Lower leg skin (tissue), 4 donors: ENCODE results near the gene EFCAB9. TPM values are rescaled to one million over a fixed set of nuclear protein-coding genes. Genes with fewer than 3 reads are reported as not detected.

Experiments used
- DNase-seq, 2 donors: peaks; one replicate each; pipeline ENCODE4 v3.0.0-alpha.2; 2019; ENCODE audit warnings: low spot score in 2 of 2
- H3K4me3 ChIP-seq: fragments of 200-600 bp; sonication (generic); 2 replicates; pipeline ENCODE4 v1.5.1; 2017; ENCODE audit warnings: mild to moderate bottlenecking, low read depth; ENCODE audit not compliant: poor library complexity, severe bottlenecking
- CTCF ChIP-seq, 3 donors: fragments of 450-650 bp; IDR thresholded peaks; one replicate each; pipeline ENCODE4 v1.5.1; 2016; ENCODE audit warnings: antibody characterized with exemption in 3 of 3, mild to moderate bottlenecking in 3 of 3, moderate library complexity in 2 of 3
- POLR2A ChIP-seq, 2 donors: fragments of 450-650 bp; IDR thresholded peaks; one replicate each; pipeline ENCODE4 v1.6.1; 2016 to 2017; ENCODE audit warnings: antibody characterized with exemption in 2 of 2, mild to moderate bottlenecking in 1 of 2, moderate library complexity in 1 of 2
- WGBS, 2 donors: methylation state at CpG; one replicate each; pipeline ENCODE4 v1.1.5; 2018; 5-methylcytosine and 5-hydroxymethylcytosine counted together
- intact Hi-C: fragments of 100-400 bp; cut with DNase I; formaldehyde crosslinking; loops from one replicate; pipeline ENCODE4 v1.15.0; 2023; ENCODE audit warnings: low total_unique reads
- total RNA-seq, 4 donors: library from RNA; depleted of rRNA; stranded (reverse); fragments of >200 nt; gene quantifications; one replicate each; pipeline ENCODE4 v1.1.0, GENCODE V29; 2016

Gene EFCAB9
- total RNA-seq, 4 donors from 2014 or later = not detected

GRCh38 chr5:172238334-172238733, 44.4 kb downstream of the EFCAB9 start:
- no peak overlapping the region for H3K4me3 ChIP-seq
- whole genome bisulfite sequencing, 2 donors = 50 to 53% methylated on average over 1 of the region's 1 CpG
- DNase-seq = no peak
- intact Hi-C loops = no loop called here
- TF ChIP-seq CTCF (IDR thresholded peaks at IDR 0.05) = no peak
- TF ChIP-seq POLR2A (IDR thresholded peaks at IDR 0.05) = no peak

DNA sequence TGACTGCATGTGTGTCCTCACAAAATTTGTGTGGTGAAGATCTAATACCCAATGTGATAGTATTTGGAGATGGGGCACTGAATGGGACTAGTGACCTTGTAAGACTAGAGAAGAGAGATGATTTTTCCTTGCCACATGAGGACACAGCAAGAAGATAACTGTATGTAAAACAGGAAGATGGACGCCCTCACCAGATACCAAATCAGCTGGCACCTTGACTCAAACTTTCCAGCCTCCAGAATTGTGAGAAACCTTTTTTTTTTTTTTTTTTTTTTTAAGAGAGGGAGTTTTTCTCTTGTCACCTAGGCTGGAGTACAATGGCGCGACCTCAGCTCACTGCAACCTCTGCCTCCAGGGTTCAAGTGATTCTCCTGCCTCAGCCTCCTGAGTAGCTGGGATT, 49.3 kb downstream of the EFCAB9 start:
- H3K4me3 ChIP-seq = no peak overlapping the region
- WGBS, 2 donors = 94 to 97% methylated on average over 3 of the region's 3 CpGs
- intact Hi-C loops = no loop called here
- no peak for TF ChIP-seq POLR2A (IDR thresholded peaks at IDR 0.05)
- no peak for TF ChIP-seq CTCF (IDR thresholded peaks at IDR 0.05)
- DNase-seq = no peak

GRCh38 chr5:172245046-172245445, 51.1 kb downstream of the EFCAB9 start:
- intact Hi-C loops = no loop called here
- 86 to 98% methylated on average over 2 of the region's 2 CpGs for WGBS, 2 donors
- DNase-seq = no peak
- TF ChIP-seq CTCF (IDR thresholded peaks at IDR 0.05) (no peak), POLR2A (IDR thresholded peaks at IDR 0.05) (no peak)
- no peak overlapping the region for H3K4me3 ChIP-seq

DNA sequence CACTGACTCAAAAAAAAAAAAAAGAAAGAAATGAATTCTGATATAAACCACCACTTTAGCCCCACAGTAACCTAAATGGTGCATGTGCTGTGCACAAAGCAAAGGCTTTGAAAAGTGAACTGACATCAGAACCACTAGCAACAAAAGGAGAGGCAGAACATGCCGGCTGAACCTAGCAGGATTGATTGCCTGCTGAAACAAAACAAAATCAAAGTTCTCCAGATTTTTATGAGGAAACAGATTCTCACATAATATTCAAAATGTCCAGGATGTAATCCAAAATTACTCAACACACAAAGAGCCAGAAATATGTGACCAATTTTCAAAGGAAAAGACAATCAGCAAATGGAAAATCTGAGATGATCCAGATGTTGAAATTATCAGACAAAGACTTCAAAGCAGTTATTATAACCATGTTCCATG, 51.7 kb downstream of the EFCAB9 start:
- 50 to 68% methylated on average over 1 of the region's 1 CpG for WGBS, 2 donors
- no peak for DNase-seq

GRCh38 chr5:172248637-172249036, 54.7 kb downstream of the EFCAB9 start:
- H3K4me3 ChIP-seq = no peak overlapping the region
- intact Hi-C loops = no loop called here
- TF ChIP-seq CTCF (IDR thresholded peaks at IDR 0.05) (no peak), POLR2A (IDR thresholded peaks at IDR 0.05) (no peak)
- DNase-seq = no peak
- WGBS, 2 donors = 61 to 68% methylated on average over 2 of the region's 2 CpGs

More for the DNA sequence above, 51.7 kb downstream of the EFCAB9 start:
- TF ChIP-seq CTCF (IDR thresholded peaks at IDR 0.05) (no peak), POLR2A (IDR thresholded peaks at IDR 0.05) (no peak)
- H3K4me3 ChIP-seq = no peak overlapping the region
- intact Hi-C loops = no loop called here

DNA sequence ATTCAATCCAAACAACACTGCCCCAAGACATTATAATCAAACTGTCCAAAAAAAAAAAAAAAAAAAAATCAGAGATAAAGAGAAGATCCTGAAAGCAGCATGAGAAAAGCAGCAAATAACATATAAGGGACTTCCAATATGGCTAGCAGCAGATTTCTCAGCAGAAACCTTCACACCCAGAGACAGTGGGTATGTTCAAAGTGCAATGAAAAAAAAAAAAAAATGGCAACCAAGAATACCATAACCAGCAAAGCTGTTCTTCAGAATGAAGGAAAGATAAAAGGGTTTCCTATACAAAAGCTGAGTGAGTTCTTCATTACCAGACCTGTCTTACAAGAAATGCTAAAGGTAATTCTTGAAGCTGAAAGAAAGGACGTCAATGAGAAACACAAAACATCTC, 57.4 kb downstream of the EFCAB9 start:
- DNase-seq = no peak
- intact Hi-C loops = no loop called here
- no peak overlapping the region for H3K4me3 ChIP-seq
- WGBS, 2 donors = 94 to 97% methylated on average over 1 of the region's 1 CpG
- no peak for TF ChIP-seq CTCF (IDR thresholded peaks at IDR 0.05)
- no peak for TF ChIP-seq POLR2A (IDR thresholded peaks at IDR 0.05)
